ENCODE measurements around the gene COL4A6.

DNA sequence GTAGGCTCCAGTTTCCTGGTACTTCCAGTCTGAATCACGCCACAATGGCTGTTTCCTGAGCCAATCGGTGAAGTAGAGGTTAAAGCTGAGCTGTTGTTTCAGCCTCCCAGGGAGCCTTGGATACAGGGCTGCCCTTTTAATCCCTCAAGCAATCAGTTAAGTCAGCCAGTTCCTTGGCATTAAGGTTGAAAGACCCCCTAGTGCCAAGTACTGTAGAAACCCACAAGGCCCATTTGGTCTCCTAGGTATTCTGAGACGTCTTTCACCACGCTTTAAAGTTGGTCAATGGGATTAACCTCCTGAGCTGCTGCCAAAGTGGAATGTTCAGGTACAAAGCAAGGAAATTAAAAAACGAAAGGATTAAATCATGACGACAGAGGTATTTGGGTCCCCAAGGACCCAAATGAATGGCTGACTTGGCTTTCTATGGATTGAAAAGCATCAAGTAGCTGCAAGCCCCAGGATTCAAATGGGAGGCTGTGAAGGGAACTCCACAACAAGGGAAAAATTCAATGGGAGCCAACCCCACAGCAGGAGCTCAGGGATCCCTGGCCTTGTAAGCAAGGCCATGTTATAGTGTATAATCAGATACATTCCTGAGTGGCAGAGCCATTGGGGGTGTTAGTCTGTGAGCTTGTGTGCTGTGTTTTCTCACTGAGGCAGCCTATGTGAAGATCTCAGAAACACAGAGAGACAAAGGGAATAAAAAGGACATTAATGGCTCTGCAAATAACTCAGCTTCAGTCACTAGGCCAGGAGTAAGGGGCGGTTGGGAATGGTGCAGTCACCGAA lies 260.7 kb downstream of the COL4A6 start:
- TF ChIP-seq, protein P1, sequence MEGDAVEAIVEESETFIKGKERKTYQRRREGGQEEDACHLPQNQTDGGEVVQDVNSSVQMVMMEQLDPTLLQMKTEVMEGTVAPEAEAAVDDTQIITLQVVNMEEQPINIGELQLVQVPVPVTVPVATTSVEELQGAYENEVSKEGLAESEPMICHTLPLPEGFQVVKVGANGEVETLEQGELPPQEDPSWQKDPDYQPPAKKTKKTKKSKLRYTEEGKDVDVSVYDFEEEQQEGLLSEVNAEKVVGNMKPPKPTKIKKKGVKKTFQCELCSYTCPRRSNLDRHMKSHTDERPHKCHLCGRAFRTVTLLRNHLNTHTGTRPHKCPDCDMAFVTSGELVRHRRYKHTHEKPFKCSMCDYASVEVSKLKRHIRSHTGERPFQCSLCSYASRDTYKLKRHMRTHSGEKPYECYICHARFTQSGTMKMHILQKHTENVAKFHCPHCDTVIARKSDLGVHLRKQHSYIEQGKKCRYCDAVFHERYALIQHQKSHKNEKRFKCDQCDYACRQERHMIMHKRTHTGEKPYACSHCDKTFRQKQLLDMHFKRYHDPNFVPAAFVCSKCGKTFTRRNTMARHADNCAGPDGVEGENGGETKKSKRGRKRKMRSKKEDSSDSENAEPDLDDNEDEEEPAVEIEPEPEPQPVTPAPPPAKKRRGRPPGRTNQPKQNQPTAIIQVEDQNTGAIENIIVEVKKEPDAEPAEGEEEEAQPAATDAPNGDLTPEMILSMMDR (IDR thresholded peaks at IDR 0.05 in 2 of 3, conservative IDR thresholded peaks at IDR 0.05 in 1 of 3; ENCODE audit: control insufficient read depth in 2 of 3, extremely low read depth in 1 of 3, insufficient read depth in 1 of 3, low read depth in 3 of 3, low read length in 3 of 3) = no peak
- TF ChIP-seq HDAC2 (IDR thresholded peaks at IDR 0.05) = no peak
- no peak for TF ChIP-seq EZH2 (IDR thresholded peaks at IDR 0.05; ENCODE audit: borderline replicate concordance, control insufficient read depth, low read depth, low read length)
- no peak for TF ChIP-seq POLR2A (IDR thresholded peaks at IDR 0.05; ENCODE audit: low read depth, low read length)
- TF ChIP-seq LARP7 (IDR thresholded peaks at IDR 0.05) = no peak
